Lung (tissue), 12 donors: ENCODE results near the gene CD247. TPM values are rescaled to one million over a fixed set of nuclear protein-coding genes. Genes with fewer than 3 reads are reported as not detected.

Experiments
- ATAC-seq: fragments of 200-7000 bp; cut with Tn5 transposase; one replicate; pipeline ENCODE4 v1.9.1; 2020; ENCODE audit warnings: moderate number of reproducible peaks; ENCODE audit not compliant: insufficient read depth, low FRiP score
- DNase-seq, 3 donors: peaks; one replicate each; pipeline ENCODE4 v3.0.0-alpha.2; 2013 to 2017
- H3K27ac ChIP-seq, 2 donors: one replicate each; pipeline ENCODE4 v1.5.1; 2013; ENCODE audit warnings: mild to moderate bottlenecking in 2 of 2, moderate library complexity in 2 of 2, control low read depth in 1 of 2, inconsistent platforms in 1 of 2, low read depth in 1 of 2, low read length in 1 of 2
- H3K27me3 ChIP-seq, 3 donors: one replicate each; pipeline ENCODE4 v1.5.1; 2013; ENCODE audit warnings: low read length in 2 of 3; ENCODE audit not compliant: control insufficient read depth in 3 of 3, insufficient read depth in 3 of 3
- H3K36me3 ChIP-seq, 4 donors: one replicate each; pipeline ENCODE4 v1.5.1; 2013; ENCODE audit warnings: low read length in 4 of 4, mild to moderate bottlenecking in 1 of 4, moderate library complexity in 1 of 4; ENCODE audit not compliant: control insufficient read depth in 4 of 4, insufficient read depth in 4 of 4
- H3K4me1 ChIP-seq, 5 donors: one replicate each; pipeline ENCODE4 v1.5.1; 2013; ENCODE audit warnings: low read length in 5 of 5, mild to moderate bottlenecking in 2 of 5, moderate library complexity in 1 of 5; ENCODE audit not compliant: control insufficient read depth in 5 of 5, insufficient read depth in 5 of 5
- H3K4me3 ChIP-seq: one replicate; pipeline ENCODE4 v1.5.1; 2013; ENCODE audit warnings: mild to moderate bottlenecking, control low read depth, moderate library complexity
- H3K9ac ChIP-seq, 2 donors: one replicate each; pipeline ENCODE4 v1.5.1; 2013; ENCODE audit warnings: low read length in 2 of 2, control low read depth in 1 of 2; ENCODE audit not compliant: insufficient read depth in 1 of 2
- H3K9me3 ChIP-seq, 4 donors: one replicate each; pipeline ENCODE4 v1.5.1; 2013; ENCODE audit warnings: low read length in 3 of 4, mild to moderate bottlenecking in 1 of 4, moderate library complexity in 1 of 4; ENCODE audit not compliant: control insufficient read depth in 4 of 4, insufficient read depth in 3 of 4
- CTCF ChIP-seq: IDR thresholded peaks from 2 replicates; pipeline ENCODE4 v1.5.1; 2012; ENCODE audit warnings: mild to moderate bottlenecking; ENCODE audit errors: control extremely low read depth, extremely low read depth
- WGBS, 2 donors: extraction: QIAGEN DNeasy Blood & Tissue Kit; methylation state at CpG; one replicate each; pipeline ENCODE4 v1.1.7; 2013; 5-methylcytosine and 5-hydroxymethylcytosine counted together
- polyA plus RNA-seq, 2 donors: library from polyadenylated mRNA; stranded (reverse); fragments of 200-250 nt; gene quantifications; one replicate each; pipeline ENCODE4 v1.2.1, GENCODE V29; 2013
- total RNA-seq, 2 donors: library from RNA; depleted of rRNA in 1 of 2; stranded (reverse); fragments of >200 nt in 1 of 2; gene quantifications; one replicate each; pipeline ENCODE4 v1.2.1, GENCODE V29; 2014 to 2021
- donor health status: control.
- donor health status: control.
- donor health status: Bipolar disorder and iron deficiency.
- donor health status: healthy.
- donor health status: DM: yes; HTN: yes; CAD: no.

CD247 gene
- total and polyA plus RNA-seq, 4 donors: 3.4 to 5.9 (median 3.8) TPM

- DNase-seq (no peak), ATAC-seq (no peak)
- no peak for TF ChIP-seq CTCF
- H3K27ac ChIP-seq: no peak overlapping the region
- H3K9ac ChIP-seq: no peak overlapping the region
- H3K4me3 ChIP-seq: no peak overlapping the region
- H3K36me3 ChIP-seq: no peaks in the 10 kb centered on the region
- H3K27me3 ChIP-seq: no peaks in the 10 kb centered on the region
- H3K9me3 ChIP-seq: no peaks in the 10 kb centered on the region
- 79 to 88% methylated on average over 8 of the region's 8 CpGs for WGBS, 2 donors
- peaks cover 0 to 2% (median 0%) of the 10 kb centered on the region in 5 donors for H3K4me1 ChIP-seq
Observed at GRCh38 chr1:167431909-167432650, 86.2 kb downstream of the CD247 start.

- 89 to 91% methylated on average over 14 of the region's 14 CpGs for WGBS, 2 donors
- no peak for ATAC-seq
- Histone ChIP-seq H3K4me1 (peaks cover 0 to 2% (median 0%) of the 10 kb centered on the region in 5 donors), H3K4me3 (no peak overlapping the region), H3K9me3 (no peaks in the 10 kb centered on the region), H3K9ac (no peak overlapping the region), H3K27ac (no peak overlapping the region), H3K27me3 (no peaks in the 10 kb centered on the region), H3K36me3 (no peaks in the 10 kb centered on the region)
- no peak for TF ChIP-seq CTCF
- no peak for DNase-seq
Observed at GRCh38 chr1:167431261-167431908, 86.9 kb downstream of the CD247 start.

DNA sequence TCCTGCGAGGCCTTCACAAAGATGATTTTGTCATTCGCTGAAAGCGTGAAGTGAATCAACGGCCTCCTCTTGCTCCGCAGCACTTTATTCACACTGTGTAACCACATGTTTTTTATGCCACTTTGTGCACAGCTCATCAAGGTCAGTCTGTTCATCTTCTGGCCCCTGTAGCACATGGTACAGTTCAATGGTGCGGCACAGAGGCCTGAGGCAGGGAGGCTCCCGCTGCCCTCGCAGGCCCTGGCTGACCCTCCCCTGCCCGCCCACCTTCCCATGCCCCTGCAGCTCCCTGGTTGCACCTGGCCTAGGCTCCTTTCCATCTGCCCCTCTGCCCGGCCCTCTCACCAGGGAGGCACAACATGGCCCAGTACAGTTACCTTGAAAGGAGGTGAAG is 87.5 kb downstream of the CD247 start:
- DNase-seq (no peak), ATAC-seq (no peak)
- no peak overlapping the region for H3K27ac ChIP-seq
- TF ChIP-seq CTCF: no peak
- H3K9me3 ChIP-seq: no peaks in the 10 kb centered on the region
- H3K36me3 ChIP-seq: no peaks in the 10 kb centered on the region
- H3K4me3 ChIP-seq: no peak overlapping the region
- peaks cover 0 to 2% (median 0%) of the 10 kb centered on the region in 5 donors for H3K4me1 ChIP-seq
- H3K9ac ChIP-seq: no peak overlapping the region
- no peaks in the 10 kb centered on the region for H3K27me3 ChIP-seq
- whole genome bisulfite sequencing, 2 donors: 92 to 94% methylated on average over 10 of the region's 10 CpGs
